ENCODE measurements around the gene CCR5AS.

DNA sequence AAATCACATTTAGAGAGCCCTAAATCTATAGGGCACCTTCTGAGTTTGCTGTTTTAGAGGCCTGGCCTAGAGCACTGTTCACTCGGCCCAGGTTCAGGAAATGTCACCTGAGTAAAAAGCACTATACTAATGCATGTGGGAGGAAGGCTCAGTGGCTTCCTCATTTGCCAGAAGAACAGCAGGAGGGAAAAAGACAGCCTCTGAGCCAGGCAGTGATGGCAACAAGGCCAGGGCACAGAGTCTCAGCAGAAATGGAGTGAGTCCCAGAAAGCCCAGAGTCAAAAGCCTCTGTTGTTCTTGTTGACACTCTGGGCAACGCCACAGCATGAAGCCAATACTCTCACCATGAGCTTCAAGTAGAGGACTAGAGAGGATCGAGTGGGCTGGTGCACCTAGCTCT lies 32.0 kb upstream of the CCR5AS start:
- TF ChIP-seq, protein P1, sequence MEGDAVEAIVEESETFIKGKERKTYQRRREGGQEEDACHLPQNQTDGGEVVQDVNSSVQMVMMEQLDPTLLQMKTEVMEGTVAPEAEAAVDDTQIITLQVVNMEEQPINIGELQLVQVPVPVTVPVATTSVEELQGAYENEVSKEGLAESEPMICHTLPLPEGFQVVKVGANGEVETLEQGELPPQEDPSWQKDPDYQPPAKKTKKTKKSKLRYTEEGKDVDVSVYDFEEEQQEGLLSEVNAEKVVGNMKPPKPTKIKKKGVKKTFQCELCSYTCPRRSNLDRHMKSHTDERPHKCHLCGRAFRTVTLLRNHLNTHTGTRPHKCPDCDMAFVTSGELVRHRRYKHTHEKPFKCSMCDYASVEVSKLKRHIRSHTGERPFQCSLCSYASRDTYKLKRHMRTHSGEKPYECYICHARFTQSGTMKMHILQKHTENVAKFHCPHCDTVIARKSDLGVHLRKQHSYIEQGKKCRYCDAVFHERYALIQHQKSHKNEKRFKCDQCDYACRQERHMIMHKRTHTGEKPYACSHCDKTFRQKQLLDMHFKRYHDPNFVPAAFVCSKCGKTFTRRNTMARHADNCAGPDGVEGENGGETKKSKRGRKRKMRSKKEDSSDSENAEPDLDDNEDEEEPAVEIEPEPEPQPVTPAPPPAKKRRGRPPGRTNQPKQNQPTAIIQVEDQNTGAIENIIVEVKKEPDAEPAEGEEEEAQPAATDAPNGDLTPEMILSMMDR (IDR thresholded peaks at IDR 0.05), result no peak
- TF ChIP-seq POLR2A (IDR thresholded peaks at IDR 0.05), result no peak
